Measurements from ENCODE around the gene ZNF12.

- no peak for TF ChIP-seq CTCF (IDR thresholded peaks at IDR 0.05)
- TF ChIP-seq EZH2phosphoT487 (IDR thresholded peaks at IDR 0.05) = no peak
- TF ChIP-seq EZH2 (IDR thresholded peaks at IDR 0.05) = no peak
These were observed 4.9 kb downstream of the ZNF12 start for GRCh38 chr7:6701860-6702259.
